ENCODE results near the gene VWF.

DNA sequence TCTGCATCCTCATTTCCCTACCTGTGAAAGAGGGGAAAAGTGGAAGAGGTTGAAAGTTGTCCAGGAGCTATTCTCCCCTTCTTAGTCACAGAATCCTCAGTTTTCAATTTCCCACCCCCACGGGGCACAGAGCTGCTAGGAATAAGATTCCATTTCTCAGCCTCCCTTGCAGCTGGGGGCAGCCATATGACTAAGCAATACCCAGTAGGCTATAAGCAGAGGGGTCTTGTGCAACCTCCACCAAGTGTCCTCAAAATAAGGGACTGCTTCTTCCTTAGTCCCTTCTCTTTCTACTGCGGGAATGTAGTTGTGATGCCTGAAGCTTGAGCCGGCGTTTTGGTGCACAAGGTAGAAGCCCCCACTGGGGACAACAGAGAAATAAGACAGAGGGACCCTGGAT is 40.9 kb downstream of the VWF start:
- TF ChIP-seq, protein P1, sequence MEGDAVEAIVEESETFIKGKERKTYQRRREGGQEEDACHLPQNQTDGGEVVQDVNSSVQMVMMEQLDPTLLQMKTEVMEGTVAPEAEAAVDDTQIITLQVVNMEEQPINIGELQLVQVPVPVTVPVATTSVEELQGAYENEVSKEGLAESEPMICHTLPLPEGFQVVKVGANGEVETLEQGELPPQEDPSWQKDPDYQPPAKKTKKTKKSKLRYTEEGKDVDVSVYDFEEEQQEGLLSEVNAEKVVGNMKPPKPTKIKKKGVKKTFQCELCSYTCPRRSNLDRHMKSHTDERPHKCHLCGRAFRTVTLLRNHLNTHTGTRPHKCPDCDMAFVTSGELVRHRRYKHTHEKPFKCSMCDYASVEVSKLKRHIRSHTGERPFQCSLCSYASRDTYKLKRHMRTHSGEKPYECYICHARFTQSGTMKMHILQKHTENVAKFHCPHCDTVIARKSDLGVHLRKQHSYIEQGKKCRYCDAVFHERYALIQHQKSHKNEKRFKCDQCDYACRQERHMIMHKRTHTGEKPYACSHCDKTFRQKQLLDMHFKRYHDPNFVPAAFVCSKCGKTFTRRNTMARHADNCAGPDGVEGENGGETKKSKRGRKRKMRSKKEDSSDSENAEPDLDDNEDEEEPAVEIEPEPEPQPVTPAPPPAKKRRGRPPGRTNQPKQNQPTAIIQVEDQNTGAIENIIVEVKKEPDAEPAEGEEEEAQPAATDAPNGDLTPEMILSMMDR (IDR thresholded peaks at IDR 0.05), result no peak
- TF ChIP-seq EP300 (IDR thresholded peaks at IDR 0.05) (no peak), POLR2A (IDR thresholded peaks at IDR 0.05) (no peak), POLR2AphosphoS5 (IDR thresholded peaks at IDR 0.05) (no peak)

Data from sigmoid colon (tissue), 4 donors.